SJCRH30 (cell line): ENCODE data around the gene MARCO. TPM values are rescaled to one million over a fixed set of nuclear protein-coding genes. Genes with fewer than 3 reads are reported as not detected.

Experiments used
- DNase-seq, 2 experiments: peaks; one replicate each; pipeline ENCODE4 v3.0.0-alpha.2; 2015 to 2020
- H3K27ac ChIP-seq: fragments of 250-450 bp; sonication (Bioruptor Pico); 2 replicates; pipeline ENCODE4 v1.5.1; 2020; ENCODE audit warnings: mild to moderate bottlenecking, moderate library complexity
- H3K27me3 ChIP-seq: fragments of 250-450 bp; sonication (Bioruptor Pico); 2 replicates; pipeline ENCODE4 v1.5.1; 2020; ENCODE audit warnings: mild to moderate bottlenecking, moderate library complexity
- H3K36me3 ChIP-seq: fragments of 250-450 bp; sonication (Bioruptor Pico); 2 replicates; pipeline ENCODE4 v1.5.1; 2020; ENCODE audit warnings: mild to moderate bottlenecking, moderate library complexity
- H3K4me1 ChIP-seq: fragments of 250-450 bp; sonication (Bioruptor Pico); 2 replicates; pipeline ENCODE4 v1.5.1; 2020; ENCODE audit warnings: mild to moderate bottlenecking, moderate library complexity
- H3K4me3 ChIP-seq: fragments of 250-450 bp; sonication (Bioruptor Pico); 2 replicates; pipeline ENCODE4 v1.5.1; 2020; ENCODE audit warnings: mild to moderate bottlenecking, moderate library complexity
- H3K9me3 ChIP-seq: fragments of 250-450 bp; sonication (Bioruptor Pico); replicated peaks from 2 replicates; pipeline ENCODE4 v1.5.1; 2020; ENCODE audit warnings: mild to moderate bottlenecking, moderate library complexity
- total RNA-seq: library from RNA; depleted of rRNA; stranded (reverse); fragments of >200 nt; shearing (Covaris generic); gene quantifications from 2 replicates; pipeline ENCODE4 v1.2.3, GENCODE V29; 2014

The MARCO gene
- total RNA-seq, 1 experiment from 2014 or later = not detected

GRCh38 chr2:118975133-118975532 lies 33.1 kb downstream of the MARCO start:
- no peak overlapping the region for H3K27ac ChIP-seq
- H3K27me3 ChIP-seq = peaks cover 7% of the 10 kb centered on the region; the same call in 1 of the 2 replicates
- no peak overlapping the region for H3K4me3 ChIP-seq
- H3K36me3 ChIP-seq = no peaks in the 10 kb centered on the region
- no peaks in the 10 kb centered on the region for H3K4me1 ChIP-seq
- H3K9me3 ChIP-seq = no peaks in the 10 kb centered on the region
- no peak for DNase-seq

GRCh38 chr2:118978064-118978463 lies 36.1 kb downstream of the MARCO start:
- peaks cover 4% of the 10 kb centered on the region; the same call in 1 of the 2 replicates for H3K27me3 ChIP-seq
- H3K36me3 ChIP-seq = no peaks in the 10 kb centered on the region
- H3K9me3 ChIP-seq = no peaks in the 10 kb centered on the region
- no peak overlapping the region for H3K4me3 ChIP-seq
- no peak for DNase-seq
- H3K27ac ChIP-seq = no peak overlapping the region
- no peaks in the 10 kb centered on the region for H3K4me1 ChIP-seq

- DNase-seq = no peak
- no peak overlapping the region for H3K4me3 ChIP-seq
- H3K9me3 ChIP-seq = no peaks in the 10 kb centered on the region
- peaks cover 4% of the 10 kb centered on the region; the same call in 1 of the 2 replicates for H3K27me3 ChIP-seq
- no peak overlapping the region for H3K27ac ChIP-seq
- H3K4me1 ChIP-seq = no peaks in the 10 kb centered on the region
- no peaks in the 10 kb centered on the region for H3K36me3 ChIP-seq
Observed at GRCh38 chr2:118979152-118979861, 37.3 kb downstream of the MARCO start.

- H3K4me1 ChIP-seq = no peaks in the 10 kb centered on the region
- H3K27ac ChIP-seq = no peak overlapping the region
- H3K9me3 ChIP-seq = no peaks in the 10 kb centered on the region
- no peaks in the 10 kb centered on the region for H3K36me3 ChIP-seq
- no peak overlapping the region for H3K4me3 ChIP-seq
- no peaks in the 10 kb centered on the region for H3K27me3 ChIP-seq
- no peak for DNase-seq
Observed at GRCh38 chr2:118980022-118980421, 38.0 kb downstream of the MARCO start.

GRCh38 chr2:118980573-118980972 lies 38.6 kb downstream of the MARCO start:
- no peak for DNase-seq
- 0 out of 2 replicates have a peak, but pooled peaks cover 3% of the 10 kb centered on the region for H3K27me3 ChIP-seq
- no peaks in the 10 kb centered on the region for H3K36me3 ChIP-seq
- H3K27ac ChIP-seq = no peak overlapping the region
- no peaks in the 10 kb centered on the region for H3K9me3 ChIP-seq
- no peak overlapping the region for H3K4me3 ChIP-seq
- no peaks in the 10 kb centered on the region for H3K4me1 ChIP-seq

GRCh38 chr2:118981632-118982031 lies 39.6 kb downstream of the MARCO start:
- Histone ChIP-seq H3K27ac (no peak overlapping the region), H3K36me3 (no peaks in the 10 kb centered on the region), H3K27me3 (0 out of 2 replicates have a peak, but pooled peaks cover 5% of the 10 kb centered on the region), H3K4me1 (no peaks in the 10 kb centered on the region), H3K9me3 (no peaks in the 10 kb centered on the region), H3K4me3 (no peak overlapping the region)
- DNase-seq = no peak

GRCh38 chr2:118982039-118982438 lies 40.0 kb downstream of the MARCO start:
- H3K9me3 ChIP-seq = no peaks in the 10 kb centered on the region
- no peaks in the 10 kb centered on the region for H3K36me3 ChIP-seq
- H3K27me3 ChIP-seq = 0 out of 2 replicates have a peak, but pooled peaks cover 5% of the 10 kb centered on the region
- no peak overlapping the region for H3K4me3 ChIP-seq
- H3K27ac ChIP-seq = no peak overlapping the region
- no peaks in the 10 kb centered on the region for H3K4me1 ChIP-seq
- no peak for DNase-seq

GRCh38 chr2:118983133-118983532 lies 41.1 kb downstream of the MARCO start:
- Histone ChIP-seq H3K4me3 (no peak overlapping the region), H3K9me3 (no peaks in the 10 kb centered on the region), H3K4me1 (no peaks in the 10 kb centered on the region), H3K27me3 (0 out of 2 replicates have a peak, but pooled peaks cover 5% of the 10 kb centered on the region), H3K36me3 (no peaks in the 10 kb centered on the region), H3K27ac (no peak overlapping the region)
- DNase-seq = no peak

- no peaks in the 10 kb centered on the region for H3K4me1 ChIP-seq
- H3K27me3 ChIP-seq = 0 out of 2 replicates have a peak, but pooled peaks cover 5% of the 10 kb centered on the region
- no peak overlapping the region for H3K4me3 ChIP-seq
- no peaks in the 10 kb centered on the region for H3K36me3 ChIP-seq
- H3K27ac ChIP-seq = no peak overlapping the region
- no peak for DNase-seq
- no peaks in the 10 kb centered on the region for H3K9me3 ChIP-seq
Observed at GRCh38 chr2:118983915-118984314, 41.9 kb downstream of the MARCO start.

GRCh38 chr2:118986738-118987137 lies 44.7 kb downstream of the MARCO start:
- Histone ChIP-seq H3K27me3 (0 out of 2 replicates have a peak, but pooled peaks cover 5% of the 10 kb centered on the region), H3K4me1 (no peaks in the 10 kb centered on the region), H3K4me3 (no peak overlapping the region), H3K9me3 (no peaks in the 10 kb centered on the region), H3K27ac (no peak overlapping the region), H3K36me3 (no peaks in the 10 kb centered on the region)
- DNase-seq = no peak

- Histone ChIP-seq H3K9me3 (no peaks in the 10 kb centered on the region), H3K27me3 (0 out of 2 replicates have a peak, but pooled peaks cover 5% of the 10 kb centered on the region), H3K4me1 (no peaks in the 10 kb centered on the region), H3K27ac (no peak overlapping the region), H3K36me3 (no peaks in the 10 kb centered on the region), H3K4me3 (no peak overlapping the region)
- no peak for DNase-seq
Observed at GRCh38 chr2:118987886-118988285, 45.9 kb downstream of the MARCO start.

- Histone ChIP-seq H3K36me3 (no peaks in the 10 kb centered on the region), H3K27me3 (0 out of 2 replicates have a peak, but pooled peaks cover 5% of the 10 kb centered on the region), H3K4me1 (no peaks in the 10 kb centered on the region), H3K4me3 (no peak overlapping the region), H3K27ac (no peak overlapping the region), H3K9me3 (no peaks in the 10 kb centered on the region)
- no peak for DNase-seq
Observed at GRCh38 chr2:118988706-118989105, 46.7 kb downstream of the MARCO start.

- no peak for DNase-seq
- no peaks in the 10 kb centered on the region for H3K36me3 ChIP-seq
- no peak overlapping the region for H3K4me3 ChIP-seq
- no peaks in the 10 kb centered on the region for H3K9me3 ChIP-seq
- H3K27me3 ChIP-seq = 0 out of 2 replicates have a peak, but pooled peaks cover 5% of the 10 kb centered on the region
- no peak overlapping the region for H3K27ac ChIP-seq
- no peaks in the 10 kb centered on the region for H3K4me1 ChIP-seq
Observed at GRCh38 chr2:118989481-118989880, 47.5 kb downstream of the MARCO start.

GRCh38 chr2:118990757-118991545 lies 49.0 kb downstream of the MARCO start:
- no peaks in the 10 kb centered on the region for H3K4me1 ChIP-seq
- no peaks in the 10 kb centered on the region for H3K36me3 ChIP-seq
- no peaks in the 10 kb centered on the region for H3K27me3 ChIP-seq
- no peak for DNase-seq
- H3K9me3 ChIP-seq = no peaks in the 10 kb centered on the region
- H3K27ac ChIP-seq = no peak overlapping the region
- no peak overlapping the region for H3K4me3 ChIP-seq

GRCh38 chr2:118991554-118991953 lies 49.6 kb downstream of the MARCO start:
- Histone ChIP-seq H3K9me3 (no peaks in the 10 kb centered on the region), H3K27me3 (no peaks in the 10 kb centered on the region), H3K4me3 (no peak overlapping the region), H3K36me3 (no peaks in the 10 kb centered on the region), H3K4me1 (no peaks in the 10 kb centered on the region), H3K27ac (no peak overlapping the region)
- DNase-seq = no peak
